ENCODE measurements around the gene IFT81.

IFT81 gene

DNA sequence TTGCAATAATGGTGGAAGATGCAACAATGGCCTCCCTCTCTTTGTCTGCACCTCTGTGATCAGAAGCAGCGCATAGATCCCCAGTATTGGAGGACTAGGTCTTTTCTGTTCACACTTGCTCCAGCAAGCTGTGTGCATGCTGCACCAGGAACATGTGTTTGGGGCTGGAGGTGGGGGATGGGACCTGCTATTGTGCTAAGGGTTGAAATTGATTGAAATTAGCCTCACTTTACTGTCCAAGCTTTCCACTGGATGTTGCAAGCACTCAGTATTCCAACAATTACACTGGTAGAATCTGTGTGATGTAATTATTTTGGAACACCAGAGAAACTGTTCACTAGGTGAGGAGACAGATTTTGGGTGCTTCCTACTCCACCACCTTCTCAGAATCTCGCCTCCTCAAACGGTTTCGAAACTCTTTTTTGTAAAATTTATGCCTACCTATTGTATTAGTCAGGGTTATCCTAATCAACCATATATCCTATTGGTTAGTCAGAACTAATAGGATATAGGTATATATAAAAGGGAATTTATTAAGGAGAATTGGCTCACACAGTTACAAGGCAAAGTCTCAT lies 35.6 kb downstream of the IFT81 start:
- DNase-seq (ENCODE audit: low read depth): no peak

DNA sequence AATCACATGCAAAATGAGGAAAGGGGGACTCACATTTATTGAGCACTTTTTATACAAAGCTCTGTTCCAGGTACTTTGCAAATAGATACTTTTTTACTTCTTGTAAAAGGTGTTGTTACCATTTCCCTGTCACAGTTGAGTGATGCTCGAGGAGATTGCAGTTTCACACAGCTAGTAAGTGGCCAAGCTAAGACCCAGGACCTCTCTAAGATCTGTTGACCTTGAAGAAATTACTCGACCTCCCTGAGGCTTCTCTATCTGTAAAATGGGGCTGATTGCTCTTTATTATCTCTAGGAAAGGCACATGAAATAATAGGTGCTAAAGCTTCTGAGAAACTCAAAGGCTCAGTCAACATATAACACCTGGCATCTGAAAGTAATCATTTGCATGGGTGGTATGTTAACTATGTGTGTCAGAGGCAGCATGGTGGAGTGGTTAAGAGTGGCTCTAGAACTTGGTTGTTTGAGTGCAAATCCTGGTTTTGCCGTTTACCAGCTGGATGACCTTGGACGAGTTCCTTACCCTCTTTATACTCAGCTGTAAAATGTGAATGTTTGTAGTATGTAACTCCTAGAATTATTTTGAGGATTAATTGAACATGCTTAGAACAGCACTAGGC lies 41.5 kb downstream of the IFT81 start:
- no peak for DNase-seq (ENCODE audit: low read depth)

DNA sequence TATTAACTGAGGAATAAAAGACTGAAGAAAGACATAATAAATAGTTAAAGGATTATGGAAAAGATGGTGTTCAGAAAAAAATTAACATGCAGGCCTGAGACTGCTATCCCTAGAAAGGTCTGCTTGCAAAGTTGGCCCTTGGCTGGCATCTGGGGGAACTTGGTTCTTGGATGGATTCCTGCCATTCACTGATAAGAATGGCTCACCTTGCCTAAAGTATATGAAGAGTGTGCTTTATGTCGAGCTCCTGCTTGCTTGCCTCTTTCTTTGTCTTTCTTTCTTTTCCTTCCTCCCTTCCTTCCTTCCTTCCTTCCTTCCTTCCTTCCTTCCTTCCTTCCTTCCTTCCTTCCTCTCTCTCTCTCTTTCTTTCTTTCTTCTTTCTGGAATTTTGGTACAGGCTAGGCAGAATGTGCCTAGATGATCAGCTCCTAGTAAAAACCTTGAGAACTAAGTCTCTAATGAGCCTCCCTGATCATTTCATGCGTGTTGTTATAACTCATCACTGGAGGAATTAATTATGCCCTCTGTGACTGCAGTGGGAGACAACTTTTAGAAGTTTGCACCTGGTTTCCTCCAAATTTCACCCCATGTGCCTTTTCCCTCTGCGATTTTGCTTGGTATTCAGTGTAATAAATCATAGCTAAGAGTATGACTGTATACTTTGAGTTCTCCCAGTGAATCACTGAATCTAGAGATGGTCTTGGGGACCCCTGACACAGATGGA lies 44.7 kb downstream of the IFT81 start:
- DNase-seq (ENCODE audit: low read depth): no peak

DNA sequence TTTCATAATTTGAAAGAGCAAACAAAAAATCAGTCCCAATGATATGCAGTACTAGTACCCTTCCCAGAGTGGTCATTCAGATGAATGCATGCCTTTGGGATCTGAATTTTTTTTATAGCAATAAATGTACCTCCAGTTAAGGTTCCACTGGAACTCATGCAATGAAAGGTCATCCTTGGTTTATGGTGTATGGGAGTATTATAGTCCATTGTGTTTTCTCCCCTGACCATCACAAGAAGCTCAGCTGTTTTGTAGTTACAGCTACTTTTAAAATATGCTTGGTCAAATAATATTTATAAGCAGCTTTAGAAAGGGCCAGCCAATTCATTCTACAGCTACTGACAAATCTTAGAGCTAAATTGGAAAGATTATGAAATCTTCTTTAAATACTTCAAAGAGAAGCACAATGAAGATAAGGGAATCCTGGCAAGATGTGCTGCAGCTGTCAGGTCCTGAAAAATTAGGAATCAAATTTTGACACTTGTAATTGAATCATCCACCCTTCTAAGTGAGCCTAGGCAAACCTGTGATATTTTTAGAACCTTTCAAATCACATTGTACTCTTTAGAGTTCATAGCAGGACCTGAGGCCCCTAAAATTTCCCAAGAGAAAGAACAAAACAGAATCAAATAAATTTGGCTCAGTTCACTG lies 46.5 kb downstream of the IFT81 start:
- DNase-seq (ENCODE audit: low read depth): no peak

DNA sequence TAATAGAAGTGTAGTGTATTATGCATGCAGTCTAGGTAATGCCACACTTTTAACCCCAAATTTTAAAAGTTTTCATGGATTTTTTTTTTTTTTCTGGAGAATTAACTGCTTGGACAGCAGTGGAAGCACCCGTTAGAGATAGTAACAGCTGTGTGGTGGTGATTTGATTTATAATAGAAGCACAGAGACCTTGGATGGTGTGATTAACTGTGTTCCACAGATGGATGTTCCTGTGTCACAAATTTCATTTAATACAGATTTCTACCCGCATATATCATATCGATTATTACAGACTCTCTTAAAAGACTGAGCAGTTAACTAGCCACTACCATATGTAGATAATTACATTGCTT lies 47.0 kb downstream of the IFT81 start:
- no peak for DNase-seq (ENCODE audit: low read depth)

DNA sequence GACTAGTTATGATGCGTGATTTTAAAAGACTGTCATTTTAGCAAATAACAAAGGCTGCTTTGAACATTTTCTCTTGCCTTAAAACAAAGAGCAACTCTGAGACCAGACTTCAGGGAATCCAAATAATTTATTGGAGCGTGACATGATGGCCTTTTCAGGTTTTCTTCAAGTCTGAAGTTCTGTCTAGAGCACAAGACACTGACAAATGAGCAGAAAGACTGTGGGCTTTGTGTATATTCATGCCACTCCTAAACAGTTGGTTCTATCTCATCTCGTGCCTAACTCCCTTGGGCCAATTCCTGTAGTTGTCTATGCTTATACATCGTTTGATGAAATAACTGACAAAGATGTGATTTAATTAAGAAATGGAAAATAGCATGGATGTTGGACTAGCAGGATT lies 47.5 kb downstream of the IFT81 start:
- DNase-seq (ENCODE audit: low read depth): no peak

DNA sequence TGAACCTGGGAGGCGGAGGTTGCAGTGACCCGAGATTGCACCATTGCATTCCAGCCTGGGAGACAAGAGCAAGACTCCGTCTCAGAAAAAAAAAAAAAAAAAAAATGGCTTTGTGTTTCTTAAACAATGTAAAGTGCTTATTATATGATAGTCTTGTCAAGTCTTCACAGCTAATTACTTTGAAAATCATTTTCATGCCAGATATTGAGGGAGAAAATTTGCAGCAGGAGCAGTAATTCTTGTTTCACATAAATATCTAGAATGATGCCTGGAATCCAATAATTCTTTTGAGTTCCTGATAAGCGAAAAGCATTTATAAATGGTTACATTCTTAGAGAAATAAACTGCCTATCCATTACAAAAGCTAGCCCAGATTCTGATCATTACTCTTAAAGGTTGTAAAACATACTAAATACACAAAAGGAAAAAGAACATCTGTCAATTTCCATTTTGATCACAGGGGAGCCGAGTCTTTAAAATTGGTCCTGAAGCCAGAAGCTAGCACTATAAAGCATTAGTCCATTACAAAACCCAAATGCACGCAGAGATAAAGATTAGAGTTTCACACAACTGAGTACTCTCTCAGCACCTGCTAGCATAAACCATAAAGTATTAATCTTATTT lies 50.3 kb downstream of the IFT81 start:
- DNase-seq (ENCODE audit: low read depth): no peak

DNA sequence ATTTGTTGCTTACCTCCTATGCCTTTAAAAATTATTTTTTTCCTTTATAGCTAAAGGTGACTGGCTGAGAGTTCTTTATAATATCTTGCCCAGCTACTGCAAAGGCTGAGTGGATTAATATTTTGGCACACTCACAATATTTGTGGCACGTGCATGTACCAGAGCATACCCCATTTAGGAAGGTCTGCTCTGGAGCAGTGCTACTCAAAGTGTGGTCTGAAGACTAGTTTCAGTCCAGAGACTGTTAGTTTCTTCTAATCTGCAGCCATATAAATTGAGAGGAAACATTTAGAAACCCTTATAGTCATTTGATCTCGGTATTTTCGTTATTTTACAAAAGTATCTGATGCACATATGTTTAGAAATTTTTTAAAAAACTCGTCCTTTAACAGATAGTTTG lies 51.0 kb downstream of the IFT81 start:
- no peak for DNase-seq (ENCODE audit: low read depth)

DNA sequence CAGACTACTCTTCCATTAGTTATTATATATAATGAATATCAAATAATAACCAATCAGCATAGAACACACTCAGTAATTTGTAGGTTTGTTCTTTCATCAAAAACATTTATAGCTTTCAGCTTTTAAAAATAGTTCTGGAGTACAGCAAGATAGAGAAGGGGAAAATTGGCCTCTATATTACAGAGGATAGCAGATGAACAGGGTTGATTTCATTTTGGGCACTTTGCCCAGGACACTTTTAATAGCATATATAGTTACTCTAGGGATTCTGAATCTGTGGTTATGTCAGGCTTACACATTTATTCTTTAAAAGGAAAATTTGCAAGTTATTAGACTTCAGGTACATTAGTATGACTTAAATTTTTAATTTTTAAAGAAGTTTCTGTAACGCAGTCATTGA lies 52.6 kb downstream of the IFT81 start:
- DNase-seq (ENCODE audit: low read depth): no peak

DNA sequence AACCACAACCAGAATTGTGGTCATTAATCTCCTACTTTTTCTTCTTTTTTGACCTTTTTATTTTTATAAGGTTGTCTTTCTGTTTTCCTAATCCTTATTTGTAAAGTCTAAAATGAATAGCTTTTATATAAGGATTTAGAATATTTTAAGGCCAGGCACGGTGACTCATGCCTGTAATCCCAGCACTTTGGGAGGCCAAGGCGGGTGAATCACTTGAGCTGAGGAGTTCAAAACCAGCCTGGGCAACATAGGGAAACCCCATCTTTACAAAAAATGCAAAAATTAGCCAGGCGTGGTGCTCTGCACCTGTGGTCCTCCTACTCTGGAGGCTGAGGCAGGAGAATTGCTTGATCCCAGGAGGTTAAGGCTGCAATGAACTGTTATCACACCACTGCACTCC lies 55.1 kb downstream of the IFT81 start:
- DNase-seq (ENCODE audit: low read depth): no peak

DNA sequence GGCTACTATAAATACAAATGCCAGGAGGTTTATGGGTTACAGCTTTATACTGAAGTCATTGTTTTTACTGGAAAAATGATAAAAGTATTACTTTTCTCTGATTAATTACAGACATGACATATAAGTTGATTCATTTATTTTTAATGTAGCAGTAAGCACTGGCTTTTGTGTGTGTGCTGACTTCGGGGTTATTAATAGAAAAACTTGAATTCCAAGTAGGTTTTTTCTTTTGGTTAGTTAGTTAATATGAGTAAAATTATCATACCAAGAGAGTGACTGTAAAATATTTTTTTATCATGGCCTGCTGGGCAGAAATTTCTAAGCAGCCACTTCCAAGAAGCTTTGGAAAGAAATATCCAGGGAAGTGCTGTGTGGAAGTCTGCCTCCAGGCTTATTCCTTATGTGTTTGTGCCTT lies 56.4 kb downstream of the IFT81 start:
- DNase-seq (ENCODE audit: low read depth): no peak

DNA sequence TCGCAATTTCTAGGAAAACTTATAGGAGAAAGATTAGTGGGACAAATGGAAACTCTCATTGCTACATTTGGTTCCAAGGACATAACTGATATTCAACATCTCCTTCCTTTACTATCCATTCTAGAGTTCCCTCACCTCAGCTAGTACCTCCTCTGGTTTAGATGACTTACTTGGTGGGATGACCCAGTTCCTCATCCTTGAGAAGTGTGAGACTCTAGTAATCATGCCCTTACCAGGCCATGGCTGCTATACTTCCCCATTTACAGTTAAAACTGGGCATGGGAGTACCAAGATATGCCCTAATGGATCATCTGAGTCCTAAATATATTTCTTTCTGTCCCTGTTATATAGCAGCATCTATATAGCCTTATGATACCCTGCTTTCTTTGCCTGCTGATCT lies 58.1 kb downstream of the IFT81 start:
- no peak for DNase-seq (ENCODE audit: low read depth)

DNA sequence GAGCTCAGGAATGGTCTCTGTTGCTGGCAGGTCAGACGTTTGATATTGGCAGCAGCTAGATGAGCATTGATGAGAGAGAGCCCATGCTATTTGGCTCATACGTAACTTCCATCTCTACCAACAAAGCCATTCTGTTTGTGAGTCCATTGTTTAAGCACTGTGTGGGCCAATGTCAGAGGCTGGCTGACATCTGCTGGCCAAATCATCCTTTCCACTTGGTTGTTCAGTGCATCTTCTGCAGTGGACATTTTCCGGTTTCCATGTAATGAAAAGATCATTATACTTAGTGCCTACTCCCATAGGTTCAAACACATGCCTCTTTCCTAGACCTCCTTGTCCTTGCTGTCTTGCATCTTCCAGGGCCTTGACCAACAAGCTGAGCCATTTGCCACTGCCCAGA lies 59.2 kb downstream of the IFT81 start:
- no peak for DNase-seq (ENCODE audit: low read depth)

DNA sequence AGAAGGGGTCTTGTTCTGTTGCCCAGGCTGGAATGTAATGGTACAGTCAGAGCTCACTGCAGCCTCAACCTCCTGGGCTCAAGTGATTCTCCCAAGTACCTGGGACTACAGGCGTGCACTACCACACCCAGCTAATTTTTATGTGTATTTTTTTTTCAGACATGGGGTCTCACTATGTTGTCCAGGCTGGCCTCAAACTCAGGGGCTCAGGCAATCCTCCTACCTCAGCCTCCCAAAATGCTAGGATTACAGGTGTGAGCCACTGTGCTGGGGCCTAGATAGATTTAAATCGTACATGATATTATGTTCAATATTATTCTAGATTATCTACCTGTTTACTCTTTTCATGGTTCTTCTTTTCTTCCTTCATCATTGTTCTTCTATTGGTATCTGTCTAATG lies 61.5 kb downstream of the IFT81 start:
- DNase-seq (ENCODE audit: low read depth): no peak

DNA sequence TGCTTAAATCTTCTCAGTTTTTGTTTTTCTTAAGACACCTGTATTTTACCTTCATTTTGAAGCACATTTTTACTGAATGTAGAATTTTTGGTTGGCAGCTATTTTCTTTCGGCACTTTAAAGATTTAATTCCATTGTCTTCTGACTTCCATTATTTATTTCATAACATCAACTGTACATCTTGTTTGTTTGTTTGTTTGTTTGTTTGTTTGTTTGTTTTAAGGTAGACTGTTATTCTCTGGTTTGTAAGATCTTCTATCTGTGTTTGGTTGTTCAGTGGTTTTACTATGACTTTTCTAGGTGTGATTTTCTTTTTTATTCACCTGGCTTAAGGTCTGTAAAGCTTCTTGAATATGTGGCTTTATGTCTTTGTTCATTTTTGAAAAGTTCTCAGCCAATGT lies 61.9 kb downstream of the IFT81 start:
- DNase-seq (ENCODE audit: low read depth): no peak

DNA sequence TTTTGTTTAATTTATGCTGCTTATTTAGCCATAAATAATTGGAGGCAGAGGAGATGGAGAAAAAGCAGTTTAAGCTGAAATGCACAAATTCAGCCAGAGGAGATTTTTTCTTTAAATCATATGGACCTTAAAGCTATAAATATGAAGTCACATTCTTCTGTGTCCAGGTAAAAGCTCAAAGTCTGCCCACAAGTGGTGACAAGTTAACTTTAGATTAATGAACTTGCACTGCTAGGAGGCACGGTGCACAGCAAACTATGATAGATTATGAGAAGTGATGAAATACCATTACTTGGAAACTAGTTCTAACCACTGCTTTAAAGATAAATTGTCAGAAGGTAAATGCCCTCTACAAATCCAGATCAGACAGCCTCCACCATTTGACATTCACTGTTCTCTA lies 69.0 kb downstream of the IFT81 start:
- DNase-seq (ENCODE audit: low read depth): no peak

DNA sequence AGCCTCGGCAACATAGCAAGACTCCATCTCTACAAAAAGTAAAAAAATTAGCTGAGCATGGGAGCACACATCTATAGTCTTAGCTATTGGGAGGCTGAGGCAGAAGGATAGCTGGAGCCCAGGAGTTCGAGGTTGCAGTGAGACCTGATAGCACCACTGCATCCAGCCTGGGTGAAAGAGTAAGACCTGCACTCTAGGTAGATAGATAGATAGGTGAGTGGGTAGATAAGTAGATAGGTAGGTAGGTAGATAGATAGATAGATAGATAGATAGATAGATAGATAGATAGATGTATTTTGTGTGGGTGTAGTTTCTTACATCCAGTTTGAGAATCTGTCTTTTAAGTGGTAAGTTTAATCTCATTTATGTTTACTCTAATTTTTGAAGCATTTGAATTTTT lies 72.8 kb downstream of the IFT81 start:
- no peak for DNase-seq (ENCODE audit: low read depth)

DNA sequence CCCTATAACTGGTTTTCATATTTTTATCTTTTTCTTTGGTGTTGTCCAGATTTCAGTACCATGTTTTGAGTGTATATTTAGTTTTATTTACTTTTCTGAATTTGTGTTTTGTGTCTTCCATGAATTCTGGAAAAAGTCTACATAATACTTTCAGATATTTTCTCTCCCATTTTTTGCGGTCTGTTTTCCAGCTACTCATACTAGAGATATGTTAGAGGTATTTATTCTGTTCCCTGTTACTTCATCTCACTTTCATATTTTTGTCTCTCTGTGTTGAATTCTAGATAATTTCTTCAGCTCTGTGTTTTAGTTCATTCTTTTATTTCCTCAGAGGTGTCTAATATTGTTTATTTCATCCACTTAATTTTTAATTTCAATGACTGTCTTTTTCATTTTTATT lies 74.2 kb downstream of the IFT81 start:
- no peak for DNase-seq (ENCODE audit: low read depth)

DNA sequence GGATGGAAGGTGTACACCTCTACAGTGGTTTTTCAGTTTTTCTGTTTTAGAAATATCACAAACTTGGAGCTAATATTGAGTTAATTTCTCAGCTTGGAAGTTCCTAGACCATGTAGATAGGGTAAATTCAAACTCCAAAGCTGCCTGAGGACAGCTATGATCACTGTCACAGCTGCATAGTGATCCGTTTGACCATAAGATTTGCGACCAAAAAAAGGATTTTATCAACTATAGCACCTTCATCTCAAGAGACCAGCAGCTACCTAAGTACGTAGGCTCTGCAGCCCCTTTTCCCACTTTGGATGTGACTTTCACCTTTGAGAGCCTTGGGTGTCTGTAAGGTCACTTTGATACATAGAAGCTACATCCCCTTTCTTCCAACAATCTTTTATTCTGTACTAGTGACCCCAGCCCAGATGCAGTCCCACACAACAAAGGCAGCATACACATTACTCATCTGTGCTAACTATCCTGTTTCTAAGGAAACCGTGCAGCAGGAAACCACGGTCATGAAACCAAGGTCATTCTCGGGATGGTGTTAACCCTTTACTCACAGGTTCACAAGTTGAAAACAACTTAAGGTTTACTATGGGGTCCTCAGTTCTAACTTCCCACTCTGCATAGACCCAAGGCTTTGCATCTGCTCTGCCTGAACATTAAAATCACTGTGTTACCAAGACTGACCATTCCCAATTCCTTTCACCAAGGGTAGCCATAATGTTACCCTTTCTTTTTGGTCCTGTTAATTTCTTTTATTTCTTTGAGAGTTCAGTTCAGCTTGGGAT lies 75.4 kb downstream of the IFT81 start:
- no peak for DNase-seq (ENCODE audit: low read depth)

DNA sequence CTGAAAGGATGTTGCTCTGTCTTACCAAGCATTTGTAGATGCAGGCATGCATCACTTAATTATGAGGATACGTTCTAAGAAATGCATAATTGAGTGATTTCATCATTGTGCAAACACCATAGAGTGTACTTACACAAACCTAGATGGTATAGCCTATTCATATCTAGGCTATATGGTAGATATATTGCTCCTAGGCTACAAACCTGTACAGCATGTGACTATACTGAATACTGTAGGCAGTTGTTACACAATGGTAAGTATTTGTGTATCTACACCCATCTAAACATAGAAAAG lies 75.9 kb downstream of the IFT81 start:
- no peak for DNase-seq (ENCODE audit: low read depth)

DNA sequence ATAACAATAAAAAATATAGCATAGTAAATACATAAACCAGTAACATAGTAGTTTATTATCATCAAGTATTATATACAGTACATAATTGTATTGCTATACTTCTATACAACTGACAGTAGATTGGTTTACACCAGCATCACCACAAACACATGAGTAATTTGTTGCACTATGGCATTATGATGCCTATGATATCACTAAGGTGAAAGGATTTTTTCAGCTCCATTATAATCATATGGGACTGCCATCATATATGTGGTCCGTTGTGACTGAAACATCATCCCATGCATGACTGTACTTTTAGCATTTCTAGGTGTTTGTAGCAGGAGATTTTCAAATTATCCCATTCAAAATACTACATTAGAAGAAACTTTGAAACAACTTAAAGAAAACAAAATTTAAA lies 77.8 kb downstream of the IFT81 start:
- no peak for DNase-seq (ENCODE audit: low read depth)

DNA sequence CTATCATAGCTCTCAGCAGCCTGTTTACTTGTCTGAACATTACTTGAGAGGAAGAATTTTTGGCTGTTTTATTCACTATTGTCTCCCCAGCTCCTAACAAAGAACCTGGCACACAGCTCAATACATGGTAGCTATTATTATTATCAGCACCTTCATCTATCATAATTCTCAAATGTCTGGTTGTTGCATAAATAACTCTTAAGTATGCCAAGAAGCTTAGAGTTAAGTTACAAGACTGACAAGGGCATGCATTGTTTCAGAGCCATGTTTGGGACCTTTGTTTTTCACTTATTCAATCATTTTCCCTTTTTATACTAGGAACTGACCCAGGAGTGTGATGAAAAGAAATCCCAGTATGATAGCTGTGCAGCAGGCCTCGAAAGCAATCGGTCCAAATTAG lies 79.4 kb downstream of the IFT81 start:
- DNase-seq (ENCODE audit: low read depth): no peak
